ENCODE data around the gene RBM26. TPM values are rescaled to one million over a fixed set of nuclear protein-coding genes. Genes with fewer than 3 reads are reported as not detected.

The RBM26 gene
- total RNA-seq, 1 donor from 2014 or later = 31.3 TPM

GRCh38 chr13:79442706-79443105, 36.7 kb upstream of the RBM26 start:
- Histone ChIP-seq H3K27ac (ENCODE audit: low read depth, low read length) (no peak overlapping the region), H3K27me3 (ENCODE audit: control insufficient read depth in 3 of 3, insufficient read depth in 3 of 3, low read length in 3 of 3) (no peaks in the 10 kb centered on the region), H3K4me3 (ENCODE audit: low read length in 3 of 3) (no peak overlapping the region), H3K9ac (ENCODE audit: low read depth in 1 of 3, low read length in 3 of 3) (no peak overlapping the region), H3K4me1 (ENCODE audit: control insufficient read depth in 3 of 3, insufficient read depth in 3 of 3, low read length in 3 of 3) (no peaks in the 10 kb centered on the region), H3K36me3 (ENCODE audit: control insufficient read depth in 3 of 3, insufficient read depth in 3 of 3, low read length in 3 of 3) (no peaks in the 10 kb centered on the region), H3K9me3 (ENCODE audit: control insufficient read depth in 3 of 3, low read length in 3 of 3) (no peaks in the 10 kb centered on the region)

- H3K9me3 ChIP-seq (ENCODE audit: control insufficient read depth in 3 of 3, low read length in 3 of 3) = no peaks in the 10 kb centered on the region
- no peaks in the 10 kb centered on the region for H3K36me3 ChIP-seq (ENCODE audit: control insufficient read depth in 3 of 3, insufficient read depth in 3 of 3, low read length in 3 of 3)
- H3K4me1 ChIP-seq (ENCODE audit: control insufficient read depth in 3 of 3, insufficient read depth in 3 of 3, low read length in 3 of 3) = no peaks in the 10 kb centered on the region
- no peak overlapping the region for H3K9ac ChIP-seq (ENCODE audit: low read depth in 1 of 3, low read length in 3 of 3)
- H3K27ac ChIP-seq (ENCODE audit: low read depth, low read length) = no peak overlapping the region
- H3K4me3 ChIP-seq (ENCODE audit: low read length in 3 of 3) = no peak overlapping the region
- no peaks in the 10 kb centered on the region for H3K27me3 ChIP-seq (ENCODE audit: control insufficient read depth in 3 of 3, insufficient read depth in 3 of 3, low read length in 3 of 3)
These were observed 36.2 kb upstream of the RBM26 start for GRCh38 chr13:79442221-79442620.

- no peaks in the 10 kb centered on the region for H3K27me3 ChIP-seq (ENCODE audit: control insufficient read depth in 3 of 3, insufficient read depth in 3 of 3, low read length in 3 of 3)
- H3K9me3 ChIP-seq (ENCODE audit: control insufficient read depth in 3 of 3, low read length in 3 of 3) = no peaks in the 10 kb centered on the region
- no peaks in the 10 kb centered on the region for H3K36me3 ChIP-seq (ENCODE audit: control insufficient read depth in 3 of 3, insufficient read depth in 3 of 3, low read length in 3 of 3)
- H3K27ac ChIP-seq (ENCODE audit: low read depth, low read length) = no peak overlapping the region
- no peak overlapping the region for H3K9ac ChIP-seq (ENCODE audit: low read depth in 1 of 3, low read length in 3 of 3)
- H3K4me3 ChIP-seq (ENCODE audit: low read length in 3 of 3) = no peak overlapping the region
- no peaks in the 10 kb centered on the region for H3K4me1 ChIP-seq (ENCODE audit: control insufficient read depth in 3 of 3, insufficient read depth in 3 of 3, low read length in 3 of 3)
These were observed 35.0 kb upstream of the RBM26 start for GRCh38 chr13:79440958-79441528.

- Histone ChIP-seq H3K4me3 (ENCODE audit: low read length in 3 of 3) (no peak overlapping the region), H3K9me3 (ENCODE audit: control insufficient read depth in 3 of 3, low read length in 3 of 3) (no peaks in the 10 kb centered on the region), H3K4me1 (ENCODE audit: control insufficient read depth in 3 of 3, insufficient read depth in 3 of 3, low read length in 3 of 3) (no peaks in the 10 kb centered on the region), H3K27ac (ENCODE audit: low read depth, low read length) (no peak overlapping the region), H3K9ac (ENCODE audit: low read depth in 1 of 3, low read length in 3 of 3) (no peak overlapping the region), H3K36me3 (ENCODE audit: control insufficient read depth in 3 of 3, insufficient read depth in 3 of 3, low read length in 3 of 3) (no peaks in the 10 kb centered on the region), H3K27me3 (ENCODE audit: control insufficient read depth in 3 of 3, insufficient read depth in 3 of 3, low read length in 3 of 3) (no peaks in the 10 kb centered on the region)
These were observed 33.2 kb upstream of the RBM26 start for GRCh38 chr13:79439275-79439674.

- H3K27me3 ChIP-seq (ENCODE audit: control insufficient read depth in 3 of 3, insufficient read depth in 3 of 3, low read length in 3 of 3) = no peaks in the 10 kb centered on the region
- no peak overlapping the region for H3K27ac ChIP-seq (ENCODE audit: low read depth, low read length)
- no peak overlapping the region for H3K4me3 ChIP-seq (ENCODE audit: low read length in 3 of 3)
- H3K4me1 ChIP-seq (ENCODE audit: control insufficient read depth in 3 of 3, insufficient read depth in 3 of 3, low read length in 3 of 3) = no peaks in the 10 kb centered on the region
- no peaks in the 10 kb centered on the region for H3K9me3 ChIP-seq (ENCODE audit: control insufficient read depth in 3 of 3, low read length in 3 of 3)
- no peak overlapping the region for H3K9ac ChIP-seq (ENCODE audit: low read depth in 1 of 3, low read length in 3 of 3)
- no peaks in the 10 kb centered on the region for H3K36me3 ChIP-seq (ENCODE audit: control insufficient read depth in 3 of 3, insufficient read depth in 3 of 3, low read length in 3 of 3)
These were observed 29.5 kb upstream of the RBM26 start for GRCh38 chr13:79435561-79435990.

- no peaks in the 10 kb centered on the region for H3K4me1 ChIP-seq (ENCODE audit: control insufficient read depth in 3 of 3, insufficient read depth in 3 of 3, low read length in 3 of 3)
- H3K36me3 ChIP-seq (ENCODE audit: control insufficient read depth in 3 of 3, insufficient read depth in 3 of 3, low read length in 3 of 3) = no peaks in the 10 kb centered on the region
- H3K9me3 ChIP-seq (ENCODE audit: control insufficient read depth in 3 of 3, low read length in 3 of 3) = no peaks in the 10 kb centered on the region
- no peak overlapping the region for H3K4me3 ChIP-seq (ENCODE audit: low read length in 3 of 3)
- H3K27me3 ChIP-seq (ENCODE audit: control insufficient read depth in 3 of 3, insufficient read depth in 3 of 3, low read length in 3 of 3) = no peaks in the 10 kb centered on the region
- no peak overlapping the region for H3K9ac ChIP-seq (ENCODE audit: low read depth in 1 of 3, low read length in 3 of 3)
- H3K27ac ChIP-seq (ENCODE audit: low read depth, low read length) = no peak overlapping the region
These were observed 28.5 kb upstream of the RBM26 start for GRCh38 chr13:79434556-79434955.

GRCh38 chr13:79432992-79433391, 26.9 kb upstream of the RBM26 start:
- Histone ChIP-seq H3K27me3 (ENCODE audit: control insufficient read depth in 3 of 3, insufficient read depth in 3 of 3, low read length in 3 of 3) (no peaks in the 10 kb centered on the region), H3K4me3 (ENCODE audit: low read length in 3 of 3) (no peak overlapping the region), H3K27ac (ENCODE audit: low read depth, low read length) (no peak overlapping the region), H3K36me3 (ENCODE audit: control insufficient read depth in 3 of 3, insufficient read depth in 3 of 3, low read length in 3 of 3) (no peaks in the 10 kb centered on the region), H3K4me1 (ENCODE audit: control insufficient read depth in 3 of 3, insufficient read depth in 3 of 3, low read length in 3 of 3) (no peaks in the 10 kb centered on the region), H3K9me3 (ENCODE audit: control insufficient read depth in 3 of 3, low read length in 3 of 3) (no peaks in the 10 kb centered on the region), H3K9ac (ENCODE audit: low read depth in 1 of 3, low read length in 3 of 3) (no peak overlapping the region)

- no peaks in the 10 kb centered on the region for H3K9me3 ChIP-seq (ENCODE audit: control insufficient read depth in 3 of 3, low read length in 3 of 3)
- H3K9ac ChIP-seq (ENCODE audit: low read depth in 1 of 3, low read length in 3 of 3) = no peak overlapping the region
- no peak overlapping the region for H3K27ac ChIP-seq (ENCODE audit: low read depth, low read length)
- no peaks in the 10 kb centered on the region for H3K27me3 ChIP-seq (ENCODE audit: control insufficient read depth in 3 of 3, insufficient read depth in 3 of 3, low read length in 3 of 3)
- H3K36me3 ChIP-seq (ENCODE audit: control insufficient read depth in 3 of 3, insufficient read depth in 3 of 3, low read length in 3 of 3) = no peaks in the 10 kb centered on the region
- no peak overlapping the region for H3K4me3 ChIP-seq (ENCODE audit: low read length in 3 of 3)
- no peaks in the 10 kb centered on the region for H3K4me1 ChIP-seq (ENCODE audit: control insufficient read depth in 3 of 3, insufficient read depth in 3 of 3, low read length in 3 of 3)
These were observed 26.0 kb upstream of the RBM26 start for GRCh38 chr13:79432086-79432485.

GRCh38 chr13:79429309-79429708, 23.3 kb upstream of the RBM26 start:
- H3K9ac ChIP-seq (ENCODE audit: low read depth in 1 of 3, low read length in 3 of 3) = no peak overlapping the region
- no peak overlapping the region for H3K4me3 ChIP-seq (ENCODE audit: low read length in 3 of 3)
- H3K27ac ChIP-seq (ENCODE audit: low read depth, low read length) = no peak overlapping the region
- no peaks in the 10 kb centered on the region for H3K36me3 ChIP-seq (ENCODE audit: control insufficient read depth in 3 of 3, insufficient read depth in 3 of 3, low read length in 3 of 3)
- H3K9me3 ChIP-seq (ENCODE audit: control insufficient read depth in 3 of 3, low read length in 3 of 3) = no peaks in the 10 kb centered on the region
- no peaks in the 10 kb centered on the region for H3K27me3 ChIP-seq (ENCODE audit: control insufficient read depth in 3 of 3, insufficient read depth in 3 of 3, low read length in 3 of 3)
- no peaks in the 10 kb centered on the region for H3K4me1 ChIP-seq (ENCODE audit: control insufficient read depth in 3 of 3, insufficient read depth in 3 of 3, low read length in 3 of 3)

GRCh38 chr13:79427883-79428282, 21.8 kb upstream of the RBM26 start:
- Histone ChIP-seq H3K4me1 (ENCODE audit: control insufficient read depth in 3 of 3, insufficient read depth in 3 of 3, low read length in 3 of 3) (no peaks in the 10 kb centered on the region), H3K27ac (ENCODE audit: low read depth, low read length) (no peak overlapping the region), H3K9ac (ENCODE audit: low read depth in 1 of 3, low read length in 3 of 3) (no peak overlapping the region), H3K36me3 (ENCODE audit: control insufficient read depth in 3 of 3, insufficient read depth in 3 of 3, low read length in 3 of 3) (no peaks in the 10 kb centered on the region), H3K4me3 (ENCODE audit: low read length in 3 of 3) (no peak overlapping the region), H3K9me3 (ENCODE audit: control insufficient read depth in 3 of 3, low read length in 3 of 3) (no peaks in the 10 kb centered on the region), H3K27me3 (ENCODE audit: control insufficient read depth in 3 of 3, insufficient read depth in 3 of 3, low read length in 3 of 3) (no peaks in the 10 kb centered on the region)

- Histone ChIP-seq H3K4me3 (ENCODE audit: low read length in 3 of 3) (no peak overlapping the region), H3K27ac (ENCODE audit: low read depth, low read length) (no peak overlapping the region), H3K36me3 (ENCODE audit: control insufficient read depth in 3 of 3, insufficient read depth in 3 of 3, low read length in 3 of 3) (no peaks in the 10 kb centered on the region), H3K27me3 (ENCODE audit: control insufficient read depth in 3 of 3, insufficient read depth in 3 of 3, low read length in 3 of 3) (no peaks in the 10 kb centered on the region), H3K9ac (ENCODE audit: low read depth in 1 of 3, low read length in 3 of 3) (no peak overlapping the region), H3K9me3 (ENCODE audit: control insufficient read depth in 3 of 3, low read length in 3 of 3) (no peaks in the 10 kb centered on the region), H3K4me1 (ENCODE audit: control insufficient read depth in 3 of 3, insufficient read depth in 3 of 3, low read length in 3 of 3) (no peaks in the 10 kb centered on the region)
These were observed 21.2 kb upstream of the RBM26 start for GRCh38 chr13:79427265-79427664.
